ENCODE measurements around the gene STAMBPL1. TPM values are rescaled to one million over a fixed set of nuclear protein-coding genes. Genes with fewer than 3 reads are reported as not detected.
"Not testable (repeated sequence)": the region's sequence is repeated elsewhere in the genome, so short reads cannot be mapped to it uniquely, and the experiment has no call there.

Gene STAMBPL1
- polyA plus RNA-seq, 1 donor = 2.3 TPM

DNA sequence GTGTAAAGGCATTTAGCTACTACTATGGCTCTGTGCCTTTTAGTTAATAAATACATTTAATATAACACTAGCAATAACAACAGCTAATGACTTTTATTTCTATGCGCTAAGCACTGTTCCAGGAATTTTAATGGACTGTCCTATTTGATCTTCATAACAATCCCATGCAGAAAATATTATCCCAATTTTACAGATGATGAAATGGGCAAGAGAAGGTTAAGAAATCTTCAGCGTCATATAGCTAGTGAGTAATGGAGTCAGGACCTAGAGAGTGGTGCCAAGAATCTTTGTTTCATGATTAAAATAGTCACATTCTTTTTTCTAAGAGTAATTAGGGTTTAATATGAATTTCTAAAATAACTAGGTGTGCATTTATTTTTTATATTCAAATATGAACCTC lies 40.2 kb downstream of the STAMBPL1 start:
- DNase-seq = no peak

DNA sequence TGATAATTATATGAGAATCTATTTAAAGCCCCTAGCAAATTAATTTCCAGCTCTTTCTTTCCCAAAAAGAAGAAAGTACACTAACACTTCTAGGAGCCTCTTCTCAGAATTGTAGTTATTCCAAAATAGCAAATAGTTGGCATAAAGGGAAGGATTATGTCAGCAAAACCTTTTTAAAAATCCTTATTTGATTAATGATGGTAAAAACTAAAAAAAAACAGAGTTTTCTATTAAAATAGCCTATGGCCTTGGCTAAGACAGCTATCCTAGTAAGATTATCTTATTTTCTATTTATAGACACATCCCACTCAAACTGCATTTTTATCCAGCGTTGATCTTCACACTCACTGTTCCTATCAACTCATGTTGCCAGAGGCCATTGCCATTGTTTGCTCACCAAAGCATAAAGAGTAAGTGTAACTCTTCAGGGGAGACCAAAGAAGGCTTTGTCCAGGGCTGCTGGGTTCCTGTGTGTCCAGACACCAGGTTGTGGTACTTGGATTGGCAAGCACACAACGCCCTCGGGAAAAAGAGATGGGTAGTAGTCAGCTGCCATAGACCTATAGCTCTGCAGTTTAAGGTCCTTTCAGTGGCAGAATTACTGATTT lies 41.0 kb downstream of the STAMBPL1 start:
- DNase-seq = no peak

DNA sequence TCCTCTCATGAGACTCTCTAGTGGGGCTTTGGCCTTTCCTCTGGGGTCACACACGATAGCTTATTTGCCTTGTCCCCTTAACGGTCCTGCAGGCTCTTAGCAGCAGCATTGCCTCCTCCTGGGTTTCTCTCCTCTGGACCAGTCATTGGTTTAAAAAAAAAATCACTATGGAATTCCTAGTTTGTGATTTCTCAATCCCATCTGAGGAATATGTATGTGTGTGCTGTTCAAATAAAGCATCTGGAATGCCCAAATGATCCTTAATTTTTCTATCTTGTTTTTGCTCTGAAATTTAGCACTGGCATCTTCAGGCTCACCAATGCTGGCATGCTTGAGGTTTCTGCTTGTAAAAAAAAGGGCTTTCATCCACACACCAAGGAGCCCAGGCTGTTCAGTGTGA lies 42.0 kb downstream of the STAMBPL1 start:
- DNase-seq = no peak

DNA sequence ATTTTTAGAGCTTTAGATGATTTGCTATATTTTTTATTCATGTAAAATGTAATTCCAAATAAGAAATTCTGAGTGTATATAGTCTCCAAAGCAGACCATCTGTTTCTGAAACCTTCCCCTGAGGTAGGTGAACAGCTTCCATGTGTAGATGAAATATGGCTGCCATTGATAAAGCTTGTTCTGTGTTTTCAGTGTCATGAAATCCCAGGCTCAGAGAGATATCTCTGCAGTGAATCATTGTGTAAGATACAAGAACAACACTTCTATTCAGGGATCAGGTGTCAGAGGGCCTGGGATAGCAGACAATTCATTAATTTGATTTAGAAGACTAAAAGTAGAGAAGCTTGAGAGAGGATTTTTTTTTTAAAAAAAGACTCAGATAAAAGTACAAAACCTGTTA lies 43.5 kb downstream of the STAMBPL1 start:
- DNase-seq = no peak

DNA sequence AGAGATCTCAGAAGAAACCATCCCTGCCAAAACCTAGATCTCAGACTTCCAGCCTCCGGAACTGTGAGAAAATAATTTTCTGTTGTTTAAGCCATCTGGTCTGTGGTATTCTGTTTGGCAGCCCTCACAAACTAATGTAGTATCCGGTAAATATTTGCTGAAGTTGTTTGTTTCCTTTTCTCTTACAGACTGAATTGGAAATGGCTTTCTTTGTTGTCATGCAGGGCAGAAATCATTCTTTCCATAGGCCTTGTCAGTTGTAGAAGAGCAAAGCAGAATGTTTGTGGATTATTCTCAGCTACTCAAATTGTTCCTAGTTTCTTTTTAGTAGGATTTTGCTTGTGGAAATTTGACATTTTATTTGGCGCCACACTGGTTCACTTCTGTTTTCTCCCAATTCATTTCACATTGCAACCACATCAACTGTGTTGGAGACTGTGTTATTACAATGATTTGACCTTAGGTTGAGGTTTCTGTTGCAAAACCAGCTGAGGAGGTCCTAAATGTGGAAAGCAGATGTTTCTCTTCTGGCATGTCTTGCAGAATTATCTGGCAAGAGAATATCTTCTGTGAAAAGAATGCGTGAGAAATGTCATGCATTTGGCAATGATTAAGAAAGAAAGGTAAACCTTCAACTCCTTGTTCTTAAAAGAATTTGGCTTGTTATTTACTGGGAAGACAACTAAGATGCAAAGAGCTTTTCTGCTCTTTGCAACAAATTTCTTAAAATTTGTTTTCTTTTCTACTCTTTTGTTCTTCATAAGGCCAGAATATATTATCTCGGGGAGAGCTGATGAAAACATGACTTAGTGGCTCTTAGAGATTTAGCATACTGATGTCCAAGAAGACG lies 46.7 kb downstream of the STAMBPL1 start:
- DNase-seq = no peak

DNA sequence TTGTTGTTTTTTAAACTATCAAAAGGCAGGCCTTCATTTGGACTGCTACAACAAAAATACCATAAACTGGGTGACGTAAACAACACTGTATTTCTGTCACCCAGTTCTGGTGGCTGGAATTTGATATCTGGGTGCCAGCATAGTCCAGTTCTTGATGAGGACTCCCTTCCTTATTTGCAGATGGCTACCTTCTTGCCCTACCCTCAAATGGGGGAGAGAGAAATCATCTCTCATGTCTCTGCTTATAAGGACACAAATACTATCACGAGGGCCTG lies 47.3 kb downstream of the STAMBPL1 start:
- DNase-seq = no peak

DNA sequence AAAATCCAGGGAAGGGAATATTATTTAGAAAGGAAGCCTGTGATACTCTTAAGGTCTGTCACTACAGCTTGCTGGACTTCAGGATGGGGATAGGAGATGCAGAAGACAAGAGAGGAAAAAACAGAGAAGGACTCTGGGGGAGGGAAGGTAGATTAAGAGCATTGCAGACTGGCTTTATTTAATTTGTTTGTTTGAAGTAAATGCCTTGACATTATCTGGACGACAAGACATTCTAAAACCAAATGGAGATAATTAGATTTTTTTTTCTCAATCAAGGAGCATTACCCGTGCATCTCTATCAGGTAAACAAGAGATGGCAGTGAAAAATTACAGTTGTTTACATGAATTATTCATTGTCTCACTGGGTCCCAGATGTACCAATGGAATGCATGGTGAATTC lies 48.2 kb downstream of the STAMBPL1 start:
- no peak for DNase-seq

DNA sequence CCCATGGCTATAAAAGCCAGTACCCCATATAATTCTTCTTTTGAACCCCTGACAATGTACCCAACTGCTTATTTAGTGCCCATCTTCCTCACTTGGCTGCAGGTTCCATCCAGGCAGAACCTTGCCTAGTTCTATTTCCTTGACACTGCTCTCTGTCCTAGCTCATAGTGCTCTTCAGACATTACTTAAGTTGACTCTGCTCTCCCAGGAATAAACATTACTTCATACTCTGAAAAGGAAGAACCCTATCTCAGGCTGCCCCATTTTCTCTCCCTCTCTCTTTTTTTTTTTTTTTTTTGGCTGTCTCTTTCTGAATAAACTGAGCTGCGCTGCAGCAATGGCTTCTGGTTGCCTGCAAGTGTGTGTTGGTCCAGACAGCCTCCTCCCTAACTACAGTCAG lies 51.5 kb downstream of the STAMBPL1 start:
- DNase-seq = no peak

DNA sequence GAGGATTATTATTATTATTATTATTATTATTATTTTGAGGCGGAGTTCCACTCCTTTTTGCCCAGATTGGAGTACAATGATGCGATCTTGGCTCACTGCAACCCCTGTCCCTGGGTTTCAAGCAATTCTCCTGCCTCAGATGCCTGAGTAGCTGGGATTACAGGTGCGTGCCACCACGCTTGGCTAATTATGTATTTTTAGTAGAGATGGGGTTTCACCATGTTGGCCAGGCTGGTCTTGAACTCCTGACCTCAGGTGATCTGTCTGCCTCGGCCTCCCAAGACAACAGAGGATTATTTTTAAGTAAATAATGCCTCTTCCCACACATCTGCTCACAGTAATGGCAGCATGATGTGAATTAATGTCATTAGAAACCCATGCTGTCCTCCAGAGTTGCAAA lies 52.0 kb downstream of the STAMBPL1 start:
- DNase-seq = not testable (repeated sequence)

DNA sequence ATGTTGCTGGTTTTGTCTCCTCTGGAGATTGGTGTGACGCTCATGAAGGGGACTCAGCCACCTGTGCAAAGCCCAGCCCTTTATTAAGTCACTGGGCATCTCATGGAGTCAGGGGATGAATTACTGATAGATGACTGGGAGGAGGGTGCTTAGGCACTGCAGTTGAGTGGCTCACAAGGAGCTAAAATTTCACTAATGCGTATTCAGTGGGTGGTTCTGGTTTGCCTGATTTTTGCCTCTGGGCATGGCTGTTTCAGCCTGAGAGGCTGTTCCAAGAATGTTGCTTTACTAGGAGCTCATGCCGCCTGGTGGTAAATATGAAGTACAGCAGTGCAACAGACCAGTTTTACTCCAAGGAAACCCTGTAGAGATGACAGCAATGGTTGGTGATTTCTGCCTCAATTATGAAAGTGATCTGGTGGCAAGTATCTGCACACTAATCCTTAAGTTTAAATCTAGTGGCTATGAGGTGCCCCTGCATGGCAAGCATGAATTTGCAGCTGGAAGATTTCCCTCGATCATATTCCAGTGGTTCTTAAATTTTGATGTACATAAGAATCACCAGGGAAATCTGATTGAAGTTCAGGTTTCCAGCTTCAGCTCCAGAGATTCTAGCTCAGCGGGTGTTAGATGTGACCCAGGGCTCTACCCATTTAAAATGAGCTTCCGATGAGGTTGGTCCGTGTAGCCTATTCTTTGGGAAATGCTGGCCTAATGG lies 52.7 kb downstream of the STAMBPL1 start:
- DNase-seq = peak; percentile 80

DNA sequence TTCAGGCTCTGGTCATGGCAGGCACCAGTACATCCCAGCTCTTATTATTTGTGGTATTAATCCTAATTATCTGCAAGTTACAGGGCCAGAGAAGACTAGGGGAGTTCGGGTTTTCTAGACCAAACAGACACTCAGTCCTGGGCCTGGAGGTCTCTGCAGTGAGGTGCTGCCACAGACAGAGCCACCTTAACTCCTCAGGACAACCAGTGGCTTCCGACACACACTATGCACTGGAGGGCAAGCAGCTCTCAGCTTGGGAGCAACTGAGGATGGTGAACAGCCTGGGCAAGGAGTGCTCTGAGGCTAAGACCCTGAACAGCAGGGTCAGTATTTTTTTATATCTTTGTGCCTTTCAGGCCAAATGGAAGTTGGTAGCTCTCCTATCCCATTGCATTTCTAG lies 53.5 kb downstream of the STAMBPL1 start:
- DNase-seq = no peak

DNA sequence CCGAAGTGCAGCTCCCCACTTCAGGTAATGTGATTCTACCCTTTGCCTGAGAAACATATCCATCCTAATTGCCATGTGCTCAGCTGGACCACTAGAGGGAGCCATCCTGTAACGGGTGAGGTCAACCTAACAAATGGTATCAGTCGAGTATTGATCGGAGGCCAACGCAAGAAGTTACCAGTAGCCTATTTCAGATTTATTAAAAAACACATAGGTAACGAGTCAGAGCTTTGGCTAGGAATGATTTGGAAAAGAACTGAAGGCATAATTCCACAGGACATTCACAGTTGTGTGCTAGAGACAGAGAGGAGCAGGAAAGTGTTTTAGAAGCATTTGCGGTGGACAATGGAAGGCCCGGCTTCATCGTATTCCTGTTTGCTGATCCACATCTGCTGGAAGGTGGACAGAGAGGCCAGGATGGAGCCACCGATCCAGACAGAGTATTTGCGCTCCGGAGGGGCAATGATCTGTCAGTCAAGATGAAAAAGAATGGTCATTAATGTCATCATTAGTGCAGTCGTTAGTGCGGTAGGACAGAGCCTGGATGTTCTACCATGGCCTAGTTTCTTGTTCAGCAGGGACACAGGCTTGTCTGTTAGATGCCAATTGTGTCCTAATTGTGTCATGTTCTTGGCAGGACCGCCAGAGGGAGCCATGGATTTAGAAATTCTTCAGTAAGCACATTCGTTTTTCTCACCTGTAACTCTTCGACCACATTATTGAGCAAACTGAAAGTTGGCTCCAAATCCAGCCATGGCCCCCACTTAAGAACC lies 55.0 kb downstream of the STAMBPL1 start:
- peak; percentile 79 for DNase-seq

DNA sequence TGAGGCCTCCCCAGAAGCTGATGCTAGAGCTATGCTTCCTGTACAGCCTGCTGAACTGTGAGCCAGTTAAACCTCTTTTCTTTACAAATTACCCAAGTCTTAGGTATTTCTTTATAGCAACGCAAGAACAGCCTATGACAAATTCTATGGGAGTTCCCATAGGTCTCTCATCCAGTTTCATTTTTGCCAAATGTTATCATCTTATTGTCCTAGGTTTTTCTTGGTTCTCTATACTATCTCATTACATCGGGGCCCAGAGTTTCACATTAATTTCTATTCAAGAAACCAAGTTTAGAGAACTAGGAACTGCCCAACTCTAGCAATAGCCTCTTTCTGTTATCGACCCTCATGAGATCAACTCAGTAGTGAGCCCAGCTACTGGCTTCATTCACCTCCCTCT lies 56.6 kb downstream of the STAMBPL1 start:
- no peak for DNase-seq

DNA sequence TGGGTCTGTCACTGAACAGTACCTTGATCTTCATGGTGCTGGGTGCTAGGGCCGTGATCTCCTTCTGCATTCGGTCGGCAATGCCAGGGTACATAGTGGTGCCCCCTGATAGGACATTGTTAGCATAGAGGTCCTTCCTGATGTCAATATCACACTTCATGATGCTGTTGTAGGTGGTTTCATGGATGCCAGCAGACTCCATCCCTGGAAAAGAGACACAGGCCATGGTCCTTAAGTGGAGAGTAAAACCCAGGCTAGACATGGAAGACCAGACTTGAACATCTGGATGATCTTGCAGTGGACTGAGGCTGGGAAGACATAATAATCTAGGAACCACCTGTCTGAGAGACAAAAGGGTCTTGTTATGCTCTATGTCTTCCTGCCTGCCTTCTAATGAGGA lies 58.0 kb downstream of the STAMBPL1 start:
- DNase-seq = no peak

DNA sequence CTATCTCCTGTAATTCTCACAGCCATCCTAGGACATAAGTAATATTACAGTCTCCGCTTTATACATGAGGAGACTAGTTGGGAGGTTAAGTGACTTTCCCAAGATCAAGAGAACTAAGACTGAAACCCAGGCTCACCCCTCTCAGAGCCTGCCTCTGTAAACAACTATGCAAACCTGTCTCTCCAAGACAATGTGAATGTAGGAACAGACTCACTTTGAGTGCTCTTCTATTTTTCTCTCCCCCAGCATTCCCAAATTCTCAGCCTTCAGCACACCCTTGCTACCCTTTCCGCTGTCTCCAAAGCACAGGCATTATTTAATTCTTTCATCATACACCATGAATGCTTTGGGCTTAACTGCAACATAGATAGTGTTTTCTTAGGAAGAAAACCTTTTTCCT lies 58.9 kb downstream of the STAMBPL1 start:
- no peak for DNase-seq

DNA sequence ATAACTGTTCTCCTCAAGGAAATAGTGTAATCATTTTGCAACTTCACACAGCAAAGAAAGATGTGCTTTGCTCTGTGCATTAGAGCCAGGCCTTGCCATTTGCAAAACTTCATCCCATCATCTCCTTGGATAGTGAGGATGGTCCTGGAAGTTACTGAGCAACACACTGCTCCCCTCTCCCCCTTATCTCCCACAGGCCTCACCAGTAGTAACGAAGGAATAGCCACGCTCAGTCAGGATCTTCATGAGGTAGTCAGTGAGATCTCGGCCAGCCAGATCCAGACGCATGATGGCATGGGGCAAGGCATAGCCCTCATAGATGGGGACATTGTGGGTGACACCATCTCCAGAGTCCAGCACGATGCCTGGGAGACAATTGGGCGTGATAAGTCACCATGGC lies 61.0 kb downstream of the STAMBPL1 start:
- DNase-seq = no peak

DNA sequence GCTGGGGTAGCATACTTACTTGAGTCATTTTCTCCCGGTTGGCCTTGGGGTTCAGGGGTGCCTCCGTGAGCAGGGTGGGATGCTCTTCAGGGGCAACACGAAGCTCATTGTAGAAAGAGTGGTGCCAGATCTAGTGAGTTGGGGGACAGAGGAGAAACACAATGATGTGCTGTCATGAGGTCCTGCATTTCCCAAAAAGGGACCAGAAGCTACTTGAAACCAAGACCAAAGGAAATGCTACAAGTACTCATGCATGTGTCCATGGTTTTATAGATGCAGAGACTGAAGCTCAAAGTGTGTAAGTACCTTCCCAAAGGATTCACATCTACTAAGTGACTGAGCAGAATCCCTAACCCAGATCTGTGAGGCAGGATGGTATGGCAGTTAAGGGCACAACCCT lies 63.7 kb downstream of the STAMBPL1 start:
- no peak for DNase-seq

DNA sequence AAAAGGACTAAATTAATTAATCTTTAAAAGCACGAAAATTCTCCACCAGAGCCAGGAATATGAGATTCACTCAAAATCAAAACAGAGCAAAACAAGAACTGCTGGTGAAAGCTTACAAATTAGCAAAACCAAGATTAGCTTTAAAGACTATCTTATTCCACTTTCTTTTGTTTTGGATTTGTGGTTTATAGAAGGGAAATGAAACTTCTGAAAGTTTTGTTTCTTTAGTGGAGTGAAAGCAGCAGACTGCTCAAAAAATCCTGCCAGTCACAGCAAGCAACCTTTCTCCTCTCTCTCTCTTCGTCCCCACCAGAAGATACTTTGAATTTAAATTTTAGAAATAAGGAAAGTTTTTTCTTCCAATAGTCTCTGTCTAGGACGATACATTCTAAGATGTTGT lies 64.8 kb downstream of the STAMBPL1 start:
- no peak for DNase-seq

DNA sequence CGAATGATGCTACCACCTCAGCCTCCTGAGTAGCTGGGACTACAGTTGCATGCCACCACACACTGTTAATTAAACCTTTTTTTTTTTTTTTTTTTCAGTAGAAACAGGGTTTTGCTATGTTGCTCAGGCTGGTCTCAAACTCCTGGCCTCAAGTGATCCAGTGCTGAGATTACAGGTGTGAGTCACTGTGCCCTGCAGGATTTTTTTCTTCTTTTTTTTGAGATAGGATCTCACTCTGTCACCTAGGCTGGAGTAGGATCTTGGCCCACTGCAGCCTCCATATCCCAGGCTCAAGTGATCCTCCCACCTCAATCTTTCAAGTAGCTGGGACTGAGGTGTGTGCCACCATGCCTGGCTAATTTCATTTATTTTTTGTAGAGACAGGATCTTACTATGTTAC lies 66.2 kb downstream of the STAMBPL1 start:
- DNase-seq = no peak

DNA sequence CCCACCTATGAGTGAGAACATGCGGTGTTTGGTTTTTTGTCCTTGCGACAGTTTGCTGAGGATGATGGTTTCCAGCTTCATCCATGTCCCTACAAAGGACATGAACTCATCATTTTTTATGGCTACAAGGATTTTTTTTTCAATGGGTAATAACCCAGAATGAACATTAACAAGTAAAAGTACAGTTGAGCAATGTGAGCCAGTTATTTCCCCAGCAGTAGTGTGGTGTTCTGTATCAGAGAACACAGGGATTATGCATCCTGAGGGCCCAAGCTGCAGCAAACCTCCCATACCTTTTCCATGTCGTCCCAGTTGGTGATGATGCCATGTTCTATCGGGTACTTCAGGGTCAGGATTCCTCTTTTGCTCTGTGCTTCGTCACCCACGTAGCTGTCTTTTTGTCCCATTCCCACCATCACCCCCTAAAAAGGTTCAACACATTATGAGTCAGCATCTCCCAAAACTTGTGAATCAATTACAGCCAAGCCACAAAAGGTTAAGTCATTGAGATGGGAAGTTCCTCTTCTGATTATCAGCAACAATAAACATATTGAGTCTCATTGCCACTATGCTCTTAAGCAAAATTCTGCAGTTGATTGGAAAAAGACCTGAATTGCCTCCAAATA lies 67.0 kb downstream of the STAMBPL1 start:
- no peak for DNase-seq

DNA sequence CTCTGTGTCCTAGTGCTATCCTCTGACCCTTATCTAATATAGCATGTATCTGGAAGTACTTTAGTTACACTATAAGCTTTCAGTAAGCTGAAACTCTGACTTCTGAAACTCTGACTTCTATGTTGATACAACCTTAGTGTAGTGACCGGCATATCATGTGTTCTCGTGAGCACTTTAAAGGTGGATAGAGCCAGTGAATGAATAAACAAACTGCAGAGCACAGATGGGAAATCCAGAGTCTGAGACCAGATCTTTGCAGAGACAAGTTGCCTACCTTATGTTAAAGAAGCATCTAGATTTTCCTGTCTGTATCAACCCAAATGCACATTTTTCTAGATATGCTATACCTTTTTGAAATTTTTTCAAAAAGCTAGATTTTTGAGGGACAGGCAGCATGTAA lies 69.0 kb downstream of the STAMBPL1 start:
- DNase-seq = no peak
